Endothelial cell (in vitro differentiated cells): ENCODE results near the gene CFAP52. TPM values are rescaled to one million over a fixed set of nuclear protein-coding genes. Genes with fewer than 3 reads are reported as not detected.

Experiments used
- DNase-seq: peaks from one replicate; pipeline ENCODE4 v3.0.0; 2021; ENCODE audit warnings: low spot score
- H3K27ac Mint-ChIP-seq: one replicate; pipeline ENCODE4 v1.8.0; 2021; ENCODE audit warnings: mixed read lengths, inconsistent platforms; ENCODE audit not compliant: unreplicated experiment
- H3K27me3 Mint-ChIP-seq: one replicate; pipeline ENCODE4 v1.8.0; 2021; ENCODE audit warnings: mild to moderate bottlenecking, moderate library complexity, mixed read lengths, inconsistent platforms; ENCODE audit not compliant: unreplicated experiment
- H3K36me3 Mint-ChIP-seq: one replicate; pipeline ENCODE4 v1.8.0; 2021; ENCODE audit warnings: mild to moderate bottlenecking, low read depth, mixed read lengths, inconsistent platforms; ENCODE audit not compliant: unreplicated experiment
- H3K4me1 Mint-ChIP-seq: one replicate; pipeline ENCODE4 v1.8.0; 2021; ENCODE audit warnings: mild to moderate bottlenecking, mixed read lengths, inconsistent platforms; ENCODE audit not compliant: unreplicated experiment
- H3K4me3 Mint-ChIP-seq: one replicate; pipeline ENCODE4 v1.8.0; 2021; ENCODE audit warnings: mild to moderate bottlenecking, mixed read lengths, inconsistent platforms; ENCODE audit not compliant: unreplicated experiment
- H3K9me3 Mint-ChIP-seq: one replicate; pipeline ENCODE4 v1.8.0; 2021; ENCODE audit warnings: mixed read lengths, inconsistent platforms; ENCODE audit not compliant: unreplicated experiment
- total RNA-seq: library from RNA; stranded (reverse); fragmentation: NEBNext Ultra II Directional; extraction: Animal tissue kit (Norgen Biotek cat#: 25700); gene quantifications from one replicate; pipeline ENCODE4 v1.2.1, GENCODE V29; 2021; ENCODE audit not compliant: unreplicated experiment
- TF ChIP-seq, protein P1 (sequence below): fragments of 200-600 bp; sonication (generic); IDR thresholded peaks from one replicate; pipeline ENCODE4 v1.5.0; 2021; ENCODE audit warnings: antibody characterized with exemption; ENCODE audit not compliant: unreplicated experiment

The CFAP52 gene
- total RNA-seq, 1 donor from 2014 or later, result not detected

DNA sequence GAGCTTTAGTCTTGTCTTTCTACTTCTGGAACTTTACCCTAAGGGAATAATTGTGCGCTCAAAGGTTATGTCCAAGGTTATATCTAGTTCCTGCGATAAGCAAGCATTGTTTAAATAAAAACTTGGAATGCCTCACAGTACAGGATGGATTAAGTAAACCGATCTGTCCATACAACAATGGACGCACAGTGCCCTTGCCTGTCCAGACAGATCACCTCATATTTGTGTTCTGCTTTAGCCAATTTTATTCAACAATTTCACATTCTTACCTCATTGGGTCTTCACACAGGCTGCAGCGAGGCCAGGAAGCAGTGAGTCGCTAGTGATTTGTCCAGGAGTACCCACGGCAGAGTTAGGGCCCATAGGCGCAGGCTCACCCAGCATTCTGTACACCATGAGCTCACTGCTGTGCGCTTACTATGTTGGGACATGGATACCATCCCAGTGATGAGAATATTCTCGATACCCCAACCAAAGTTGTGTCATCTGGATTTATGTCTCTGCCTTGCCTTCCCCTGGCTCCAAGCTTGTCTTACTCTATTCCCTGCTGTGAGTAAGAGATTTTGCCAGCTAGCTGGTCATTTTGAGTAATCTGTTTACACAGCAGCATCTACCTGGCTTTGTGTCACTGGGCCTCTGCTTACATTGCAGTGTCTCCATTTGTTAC, 108.6 kb downstream of the CFAP52 start:
- H3K9me3 Mint-ChIP-seq, result no peaks in the 10 kb centered on the region
- H3K27ac Mint-ChIP-seq, result no peak overlapping the region
- no peak overlapping the region for H3K4me3 Mint-ChIP-seq
- no peaks in the 10 kb centered on the region for H3K27me3 Mint-ChIP-seq
- H3K36me3 Mint-ChIP-seq, result no peaks in the 10 kb centered on the region
- no peaks in the 10 kb centered on the region for H3K4me1 Mint-ChIP-seq
- TF ChIP-seq, protein P1, sequence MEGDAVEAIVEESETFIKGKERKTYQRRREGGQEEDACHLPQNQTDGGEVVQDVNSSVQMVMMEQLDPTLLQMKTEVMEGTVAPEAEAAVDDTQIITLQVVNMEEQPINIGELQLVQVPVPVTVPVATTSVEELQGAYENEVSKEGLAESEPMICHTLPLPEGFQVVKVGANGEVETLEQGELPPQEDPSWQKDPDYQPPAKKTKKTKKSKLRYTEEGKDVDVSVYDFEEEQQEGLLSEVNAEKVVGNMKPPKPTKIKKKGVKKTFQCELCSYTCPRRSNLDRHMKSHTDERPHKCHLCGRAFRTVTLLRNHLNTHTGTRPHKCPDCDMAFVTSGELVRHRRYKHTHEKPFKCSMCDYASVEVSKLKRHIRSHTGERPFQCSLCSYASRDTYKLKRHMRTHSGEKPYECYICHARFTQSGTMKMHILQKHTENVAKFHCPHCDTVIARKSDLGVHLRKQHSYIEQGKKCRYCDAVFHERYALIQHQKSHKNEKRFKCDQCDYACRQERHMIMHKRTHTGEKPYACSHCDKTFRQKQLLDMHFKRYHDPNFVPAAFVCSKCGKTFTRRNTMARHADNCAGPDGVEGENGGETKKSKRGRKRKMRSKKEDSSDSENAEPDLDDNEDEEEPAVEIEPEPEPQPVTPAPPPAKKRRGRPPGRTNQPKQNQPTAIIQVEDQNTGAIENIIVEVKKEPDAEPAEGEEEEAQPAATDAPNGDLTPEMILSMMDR, result no peak
- DNase-seq, result no peak

Other genes with a start within 250 kb of the CFAP52 start
- 49.2 TPM for gene STX8, start 822 bp upstream of the CFAP52 start, total RNA-seq
- gene USP43, start 68.9 kb downstream of the CFAP52 start, total RNA-seq, result 0.90 TPM
- gene DHRS7C, start 214.9 kb downstream of the CFAP52 start, total RNA-seq, result 0.31 TPM
- gene GSG1L2, start 245.4 kb downstream of the CFAP52 start, total RNA-seq, result not detected
- gene GLP2R, start 249.3 kb downstream of the CFAP52 start, total RNA-seq, result 0.15 TPM